ENCODE results near the gene CDON.

DNA sequence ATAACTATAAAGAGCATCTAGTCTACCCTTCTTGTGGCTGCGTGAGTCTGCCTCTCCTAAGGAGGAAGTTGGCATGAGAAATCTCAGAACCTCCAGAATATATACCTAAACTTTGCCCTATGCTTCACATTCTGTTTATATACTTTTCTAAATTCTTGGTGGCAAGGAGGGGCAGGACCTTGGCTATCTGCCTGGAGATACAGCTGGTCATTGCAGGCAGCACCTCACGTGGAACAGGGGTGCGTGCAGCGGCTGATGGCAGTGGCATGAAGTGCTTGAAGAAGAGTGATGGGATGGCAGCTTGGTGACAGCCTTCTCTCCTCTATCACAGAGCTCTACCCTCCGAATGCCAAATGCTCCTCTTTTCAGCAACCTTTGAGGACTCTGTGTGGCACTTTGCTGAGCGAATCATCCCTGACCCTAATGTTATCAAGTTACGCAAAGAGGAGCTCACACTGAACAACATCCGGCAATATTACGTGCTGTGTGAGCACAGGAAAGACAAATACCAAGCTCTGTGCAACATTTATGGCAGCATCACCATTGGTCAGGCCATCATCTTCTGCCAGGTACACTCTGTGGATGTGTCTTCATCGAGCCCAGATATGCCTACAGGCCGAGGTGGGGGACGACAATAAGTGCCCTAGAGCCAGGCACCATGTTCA is 145.9 kb downstream of the CDON start:
- TF ChIP-seq, protein P1, sequence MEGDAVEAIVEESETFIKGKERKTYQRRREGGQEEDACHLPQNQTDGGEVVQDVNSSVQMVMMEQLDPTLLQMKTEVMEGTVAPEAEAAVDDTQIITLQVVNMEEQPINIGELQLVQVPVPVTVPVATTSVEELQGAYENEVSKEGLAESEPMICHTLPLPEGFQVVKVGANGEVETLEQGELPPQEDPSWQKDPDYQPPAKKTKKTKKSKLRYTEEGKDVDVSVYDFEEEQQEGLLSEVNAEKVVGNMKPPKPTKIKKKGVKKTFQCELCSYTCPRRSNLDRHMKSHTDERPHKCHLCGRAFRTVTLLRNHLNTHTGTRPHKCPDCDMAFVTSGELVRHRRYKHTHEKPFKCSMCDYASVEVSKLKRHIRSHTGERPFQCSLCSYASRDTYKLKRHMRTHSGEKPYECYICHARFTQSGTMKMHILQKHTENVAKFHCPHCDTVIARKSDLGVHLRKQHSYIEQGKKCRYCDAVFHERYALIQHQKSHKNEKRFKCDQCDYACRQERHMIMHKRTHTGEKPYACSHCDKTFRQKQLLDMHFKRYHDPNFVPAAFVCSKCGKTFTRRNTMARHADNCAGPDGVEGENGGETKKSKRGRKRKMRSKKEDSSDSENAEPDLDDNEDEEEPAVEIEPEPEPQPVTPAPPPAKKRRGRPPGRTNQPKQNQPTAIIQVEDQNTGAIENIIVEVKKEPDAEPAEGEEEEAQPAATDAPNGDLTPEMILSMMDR (IDR thresholded peaks at IDR 0.05; ENCODE audit: low read length) = no peak
- no peak for TF ChIP-seq EZH2 (IDR thresholded peaks at IDR 0.05; ENCODE audit: borderline replicate concordance, low read length)
